ENCODE results near the gene IL22RA1. TPM values are rescaled to one million over a fixed set of nuclear protein-coding genes. Genes with fewer than 3 reads are reported as not detected.

The IL22RA1 gene
- not detected in 2 replicates for total RNA-seq

GRCh38 chr1:24142546-24143534 lies at the start of gene IL22RA1:
TSS of gene IL22RA1 (minus strand) at chr1:24143140. CDS start at chr1:24143082, 58 bp downstream.

GRCh38 chr1:24186993-24187790 lies 44.3 kb upstream of the IL22RA1 start, which contains the start of gene IFNLR1:
TSS of gene IFNLR1 (minus strand) at chr1:24187289. CDS start at chr1:24187248, 41 bp downstream.

GRCh38 chr1:24111996-24112779 lies 30.8 kb downstream of the IL22RA1 start, which contains the start of gene MYOM3:
TSS of gene MYOM3 (minus strand) at chr1:24112135. CDS start at chr1:24108636, 3,499 bp downstream.

Other genes with a start within 250 kb of the IL22RA1 start
- not detected in 2 replicates for gene CNR2, start 229.8 kb downstream of the IL22RA1 start, total RNA-seq
- 113 and 177 TPM in 2 replicates for gene PNRC2, start 183.3 kb downstream of the IL22RA1 start, total RNA-seq
- 90.9 and 140 TPM in 2 replicates for gene SRSF10, start 162.8 kb downstream of the IL22RA1 start, total RNA-seq
- gene MYOM3, start 31.0 kb downstream of the IL22RA1 start, total RNA-seq, result 0.30 and 0.32 TPM in 2 replicates
- gene IFNLR1, start 44.1 kb upstream of the IL22RA1 start, total RNA-seq, result not detected in 2 replicates
- not detected in 2 replicates for gene GRHL3, start 176.2 kb upstream of the IL22RA1 start, total RNA-seq